H9 (cell line): Measurements from ENCODE around the gene DPP10. TPM values are rescaled to one million over a fixed set of nuclear protein-coding genes. Genes with fewer than 3 reads are reported as not detected.
A peak's percentile ranks its signal among the peaks of the same experiment; 100 is the strongest.

ENCODE experiments used
- DNase-seq: peaks from one replicate; pipeline ENCODE4 v3.0.0-alpha.2; 2017
- H2AFZ ChIP-seq: one replicate; pipeline ENCODE4 v1.6.1; 2013; ENCODE audit warnings: mild to moderate bottlenecking, low read length, control low read depth, moderate library complexity
- H2AK5ac ChIP-seq: 2 replicates; pipeline ENCODE4 v1.6.1; 2013; ENCODE audit warnings: low read length, control low read depth, mixed read lengths; ENCODE audit not compliant: insufficient read length
- H2BK120ac ChIP-seq: one replicate; pipeline ENCODE4 v1.6.1; 2013; ENCODE audit warnings: low read depth, mild to moderate bottlenecking, low read length, control low read depth, inconsistent platforms; ENCODE audit not compliant: poor library complexity, severe bottlenecking
- H2BK12ac ChIP-seq: 2 replicates; pipeline ENCODE4 v1.6.1; 2013; ENCODE audit warnings: low read length, control low read depth, mixed read lengths, low read depth; ENCODE audit not compliant: insufficient read length
- H2BK15ac ChIP-seq: 2 replicates; pipeline ENCODE4 v1.6.1; 2013; ENCODE audit warnings: low read depth, low read length, control low read depth
- H2BK20ac ChIP-seq: one replicate; pipeline ENCODE4 v1.6.1; 2013; ENCODE audit warnings: low read depth, mild to moderate bottlenecking, low read length, control low read depth, inconsistent platforms; ENCODE audit not compliant: poor library complexity, severe bottlenecking
- H2BK5ac ChIP-seq: 2 replicates; pipeline ENCODE4 v1.6.1; 2013; ENCODE audit warnings: low read length, control low read depth, mixed read lengths; ENCODE audit not compliant: insufficient read length
- H3K14ac ChIP-seq: 2 replicates; pipeline ENCODE4 v1.6.1; 2013; ENCODE audit warnings: low read length, control low read depth; ENCODE audit not compliant: insufficient read depth
- H3K18ac ChIP-seq: 2 replicates; pipeline ENCODE4 v1.6.1; 2013; ENCODE audit warnings: low read depth, mild to moderate bottlenecking, mixed read lengths, low read length, control low read depth; ENCODE audit not compliant: insufficient read length
- H3K23ac ChIP-seq: 2 replicates; pipeline ENCODE4 v1.6.1; 2013; ENCODE audit warnings: low read length, control low read depth, mixed read lengths, low read depth; ENCODE audit not compliant: insufficient read length
- H3K23me2 ChIP-seq: 2 replicates; pipeline ENCODE4 v1.6.1; 2013; ENCODE audit warnings: low read depth, mild to moderate bottlenecking, mixed read lengths, low read length, control low read depth; ENCODE audit not compliant: insufficient read length, poor library complexity, severe bottlenecking
- H3K27ac ChIP-seq: 2 replicates; pipeline ENCODE4 v1.5.1; 2013; ENCODE audit warnings: low read length, control low read depth, mixed read lengths, low read depth; ENCODE audit not compliant: insufficient read length
- H3K27me3 ChIP-seq: 2 replicates; pipeline ENCODE4 v1.6.1; 2013; ENCODE audit warnings: low read length, control low read depth, inconsistent platforms; ENCODE audit not compliant: insufficient read depth
- H3K4ac ChIP-seq: 2 replicates; pipeline ENCODE4 v1.6.1; 2013; ENCODE audit warnings: low read depth, mild to moderate bottlenecking, control low read depth, inconsistent platforms, low read length, moderate library complexity
- H3K4me1 ChIP-seq: 2 replicates; pipeline ENCODE4 v1.6.1; 2013; ENCODE audit warnings: low read length, control low read depth, inconsistent platforms; ENCODE audit not compliant: insufficient read depth
- H3K4me2 ChIP-seq: 2 replicates; pipeline ENCODE4 v1.6.1; 2013; ENCODE audit warnings: low read length, control low read depth, mixed read lengths; ENCODE audit not compliant: insufficient read length, insufficient read depth
- H3K56ac ChIP-seq: 2 replicates; pipeline ENCODE4 v1.6.1; 2013; ENCODE audit warnings: low read depth, mild to moderate bottlenecking, mixed read lengths, low read length, control low read depth; ENCODE audit not compliant: insufficient read length
- H3K79me1 ChIP-seq: 2 replicates; pipeline ENCODE4 v1.6.1; 2013; ENCODE audit warnings: low read depth, mild to moderate bottlenecking, moderate library complexity, low read length, control low read depth, inconsistent platforms; ENCODE audit not compliant: insufficient read depth, poor library complexity, severe bottlenecking
- H3K79me2 ChIP-seq: 2 replicates; pipeline ENCODE4 v1.6.1; 2013; ENCODE audit warnings: low read length, control low read depth, inconsistent platforms; ENCODE audit not compliant: insufficient read depth
- H3K9ac ChIP-seq: 2 replicates; pipeline ENCODE4 v1.6.1; 2013; ENCODE audit warnings: low read length, control low read depth, mixed read lengths; ENCODE audit not compliant: insufficient read length; ENCODE audit errors: extremely low read depth
- H3K9me3 ChIP-seq: one replicate; pipeline ENCODE4 v1.6.1; 2013; ENCODE audit warnings: low read depth, low read length, inconsistent platforms; ENCODE audit not compliant: control insufficient read depth
- H3T11ph ChIP-seq: one replicate; pipeline ENCODE4 v1.6.1; 2013; ENCODE audit warnings: mild to moderate bottlenecking, low read length, control low read depth, inconsistent platforms
- H4K20me1 ChIP-seq: one replicate; pipeline ENCODE4 v1.6.1; 2013; ENCODE audit not compliant: control insufficient read depth, insufficient read length, insufficient read depth
- H4K5ac ChIP-seq: 2 replicates; pipeline ENCODE4 v1.6.1; 2013; ENCODE audit warnings: low read depth, mild to moderate bottlenecking, mixed read lengths, low read length, control low read depth; ENCODE audit not compliant: insufficient read length
- H4K8ac ChIP-seq: replicated peaks from 2 replicates; pipeline ENCODE4 v1.6.1; 2013; ENCODE audit warnings: low read length, control low read depth, mixed read lengths, low read depth; ENCODE audit not compliant: insufficient read length
- H4K91ac ChIP-seq: 2 replicates; pipeline ENCODE4 v1.6.1; 2013; ENCODE audit warnings: low read depth, mild to moderate bottlenecking, moderate library complexity, mixed read lengths, low read length, control low read depth; ENCODE audit not compliant: insufficient read length
- H3K27ac Mint-ChIP-seq, 3 experiments: 2 replicates in 2 of 3; 3 replicates in 1 of 3; pipeline ENCODE4 v1.8.0; 2020 to 2021; ENCODE audit warnings: mixed read lengths in 3 of 3, mild to moderate bottlenecking in 1 of 3, moderate library complexity in 1 of 3
- H3K27me3 Mint-ChIP-seq: 2 replicates; pipeline ENCODE4 v1.8.0; 2021; ENCODE audit warnings: low read depth, mild to moderate bottlenecking, moderate library complexity, mixed read lengths
- H3K36me3 Mint-ChIP-seq, 3 experiments: 2 replicates in 2 of 3; 3 replicates in 1 of 3; pipeline ENCODE4 v1.8.0; 2020 to 2021; ENCODE audit warnings: low read depth in 3 of 3, mixed read lengths in 3 of 3; ENCODE audit not compliant: insufficient read depth in 1 of 3
- H3K4me1 Mint-ChIP-seq, 2 experiments: 2 replicates each; pipeline ENCODE4 v1.8.0; 2020; ENCODE audit warnings: mixed read lengths in 2 of 2
- H3K4me3 Mint-ChIP-seq, 2 experiments: 2 replicates in 1 of 2; 3 replicates in 1 of 2; pipeline ENCODE4 v1.8.0; 2020 to 2021; ENCODE audit warnings: mild to moderate bottlenecking in 2 of 2, mixed read lengths in 2 of 2, moderate library complexity in 1 of 2
- H3K9me3 Mint-ChIP-seq, 2 experiments: 2 replicates in 1 of 2; 3 replicates in 1 of 2; pipeline ENCODE4 v1.8.0; 2020; ENCODE audit warnings: mild to moderate bottlenecking in 2 of 2, mixed read lengths in 2 of 2, moderate library complexity in 1 of 2
- CTCF ChIP-seq: fragments of 200-600 bp; sonication (generic); conservative IDR thresholded peaks from 3 replicates; pipeline ENCODE4 v1.8.0; 2021; ENCODE audit warnings: antibody characterized with exemption, mild to moderate bottlenecking
- whole genome bisulfite sequencing: extraction: QIAGEN DNeasy Blood & Tissue Kit; methylation state at CpG from one replicate; pipeline ENCODE4 v1.1.7; 2013; ENCODE audit warnings: missing lambda C conversion rate, low lambda C conversion rate, mixed read lengths; ENCODE audit not compliant: insufficient read length; ENCODE audit errors: extremely low coverage; 5-methylcytosine and 5-hydroxymethylcytosine counted together
- total RNA-seq: library from RNA; stranded (reverse); gene quantifications from 2 replicates; pipeline ENCODE4 v1.2.1, GENCODE V29; 2021

The DPP10 gene
- total RNA-seq, 1 experiment from 2014 or later, result 11.3 TPM

DNA sequence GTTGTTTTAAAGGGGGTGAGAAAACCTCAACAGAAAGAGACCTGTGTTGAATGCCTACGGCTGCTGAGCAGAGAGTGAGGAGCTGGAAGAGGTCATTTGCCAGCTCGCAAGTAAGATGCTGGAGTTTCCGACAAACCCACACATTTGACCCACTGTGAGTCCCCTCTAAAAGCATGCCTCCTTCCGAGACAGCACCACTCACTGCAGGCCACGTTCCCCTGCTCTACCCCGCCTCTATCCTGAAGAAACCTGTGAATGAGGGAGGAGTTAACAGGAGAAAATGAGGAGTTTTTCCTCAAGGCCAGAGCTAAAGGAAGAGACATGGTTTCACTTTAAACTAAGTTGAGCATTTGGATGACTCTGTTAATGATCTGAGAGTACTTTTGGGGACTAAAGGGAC is 188.7 kb downstream of the DPP10 start:
- Histone ChIP-seq H3K4me2 (no peak overlapping the region), H3K23me2 (no peaks in the 10 kb centered on the region), H3K4ac (no peak overlapping the region), H3K9ac (no peak overlapping the region), H3K79me2 (no peaks in the 10 kb centered on the region), H4K5ac (no peak overlapping the region), H3K14ac (no peak overlapping the region), H2AK5ac (no peak overlapping the region), H2BK12ac (no peak overlapping the region), H4K91ac (no peak overlapping the region), H2BK15ac (no peak overlapping the region), H3K9me3 (no peaks in the 10 kb centered on the region), H3K4me1 (no peaks in the 10 kb centered on the region), H3K79me1 (no peaks in the 10 kb centered on the region), H4K20me1 (no peaks in the 10 kb centered on the region), H3K18ac (no peak overlapping the region), H3K56ac (no peak overlapping the region), H3T11ph (no peak overlapping the region), H3K23ac (no peak overlapping the region), H2BK120ac (no peak overlapping the region), H3K27ac (no peak overlapping the region), H4K8ac (no peak overlapping the region), H2BK20ac (no peak overlapping the region), H2BK5ac (no peak overlapping the region), H3K27me3 (no peaks in the 10 kb centered on the region), H2AFZ (no peak overlapping the region)
- H3K27ac Mint-ChIP-seq, result 0 out of 7 replicates have a peak overlapping the region, but pooled peaks of 1 of the 3 experiments have one; percentile 40
- peaks cover 3 to 6% of the 10 kb centered on the region in 2 experiments for H3K9me3 Mint-ChIP-seq
- WGBS, result no CpG with 5 or more reads among the region's 6 CpGs
- no peak overlapping the region for H3K4me3 Mint-ChIP-seq
- no peak for TF ChIP-seq CTCF
- peaks cover 0 to 4% (median 0%) of the 10 kb centered on the region in 3 experiments; a peak in 2 of 7 replicates for H3K36me3 Mint-ChIP-seq
- no peak for DNase-seq
- peaks cover 14 to 15% of the 10 kb centered on the region in 2 experiments for H3K4me1 Mint-ChIP-seq
- H3K27me3 Mint-ChIP-seq, result no peaks in the 10 kb centered on the region
